Spinal cord (tissue), 10 donors: ENCODE data around the gene MICALL2. TPM values are rescaled to one million over a fixed set of nuclear protein-coding genes. Genes with fewer than 3 reads are reported as not detected.
"Not testable (repeated sequence)": the region's sequence is repeated elsewhere in the genome, so short reads cannot be mapped to it uniquely, and the experiment has no call there.

Experiments
- DNase-seq, 6 donors: peaks; one replicate each; pipeline versions ENCODE4 v3.0.0 to v3.0.0-alpha.2; 2013 to 2015; ENCODE audit warnings: low spot score in 6 of 6, low read depth in 4 of 6
- H3K27ac ChIP-seq: one replicate; pipeline ENCODE4 v1.5.1; 2013; ENCODE audit warnings: low read depth, low read length, control low read depth
- H3K27me3 ChIP-seq: one replicate; pipeline ENCODE4 v1.6.1; 2013; ENCODE audit warnings: low read length; ENCODE audit not compliant: control insufficient read depth, insufficient read depth
- H3K36me3 ChIP-seq: one replicate; pipeline ENCODE4 v1.6.1; 2013; ENCODE audit warnings: low read length; ENCODE audit not compliant: control insufficient read depth, insufficient read depth
- H3K4me1 ChIP-seq: one replicate; pipeline ENCODE4 v1.6.1; 2013; ENCODE audit warnings: low read length; ENCODE audit not compliant: control insufficient read depth, insufficient read depth
- H3K4me3 ChIP-seq: one replicate; pipeline ENCODE4 v1.5.1; 2013; ENCODE audit warnings: low read depth, low read length, control low read depth
- H3K9me3 ChIP-seq: one replicate; pipeline ENCODE4 v1.6.1; 2013; ENCODE audit warnings: low read length; ENCODE audit not compliant: control insufficient read depth, insufficient read depth
- WGBS: methylation state at CpG from one replicate; pipeline ENCODE4 v1.1.5; 2013; ENCODE audit warnings: missing lambda C conversion rate; ENCODE audit not compliant: insufficient coverage; 5-methylcytosine and 5-hydroxymethylcytosine counted together
- polyA plus RNA-seq, 2 donors: library from polyadenylated mRNA; unstranded; fragments of 120-200 nt; gene quantifications; one replicate each; pipeline ENCODE4 v1.2.1, GENCODE V29; 2013; ENCODE audit not compliant: insufficient read length in 2 of 2
- total RNA-seq, 2 donors: library from RNA; depleted of rRNA in 1 of 2; stranded (reverse); fragments of 120-200 nt in 1 of 2; fragments of >200 nt in 1 of 2; gene quantifications; one replicate each; pipeline versions ENCODE4 v1.2.3 to v1.2.4, GENCODE V29; 2013 to 2014
- donor health status: healthy.

MICALL2 gene
- total and polyA plus RNA-seq, 4 donors: 13.1 to 34.7 (median 20.6) TPM

DNA sequence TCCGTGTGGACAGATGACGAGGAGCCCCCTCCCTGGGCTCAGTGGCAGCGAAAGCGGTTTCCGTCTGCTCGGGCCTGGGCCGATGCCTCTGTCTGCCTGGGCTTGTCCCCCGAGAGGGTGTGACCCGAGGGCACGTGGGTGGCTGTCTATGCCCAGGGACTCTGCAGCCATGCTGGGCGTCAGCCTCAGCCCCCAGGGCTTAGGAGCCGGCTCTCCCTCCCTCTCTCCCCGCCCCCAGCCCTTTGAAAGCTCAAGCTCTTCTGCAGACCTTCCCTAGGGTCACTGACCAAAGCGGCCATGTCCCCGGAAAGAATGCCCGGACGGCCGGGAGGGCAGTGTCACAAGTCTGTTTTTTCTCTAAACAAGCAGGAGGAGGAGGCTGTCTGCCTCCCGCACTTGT lies 7.1 kb downstream of the MICALL2 start:
- Histone ChIP-seq H3K36me3 (peaks cover 75% of the 10 kb centered on the region), H3K27me3 (no peaks in the 10 kb centered on the region), H3K4me3 (no peak overlapping the region), H3K9me3 (no peaks in the 10 kb centered on the region), H3K4me1 (peaks cover 75% of the 10 kb centered on the region), H3K27ac (peak overlapping the region; percentile 64)
- 52% methylated on average over 19 of the region's 19 CpGs for WGBS
- DNase-seq: no peak

DNA sequence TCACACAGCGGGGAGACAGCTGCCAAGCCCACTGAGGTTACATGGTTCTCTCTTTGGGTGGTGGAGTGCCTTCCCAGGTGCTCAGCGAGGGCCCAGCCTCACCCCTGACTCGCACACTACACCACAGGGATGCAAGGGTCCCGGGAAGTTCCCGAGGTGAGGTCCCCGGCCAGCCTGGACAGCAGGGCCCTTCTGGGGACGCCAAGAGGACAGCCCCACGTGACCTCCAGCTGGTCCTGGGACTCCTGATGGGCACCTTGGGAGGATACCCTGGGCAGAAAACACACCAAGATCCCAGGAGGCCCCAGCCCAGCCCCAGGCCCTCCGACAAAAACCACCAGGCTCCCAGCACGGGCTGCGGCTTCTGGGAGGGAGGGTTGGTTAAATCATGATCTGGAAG lies 8.3 kb downstream of the MICALL2 start:
- H3K9me3 ChIP-seq: no peaks in the 10 kb centered on the region
- H3K27ac ChIP-seq: no peak overlapping the region
- H3K4me3 ChIP-seq: no peak overlapping the region
- WGBS: 91% methylated on average over 10 of the region's 11 CpGs
- no peaks in the 10 kb centered on the region for H3K27me3 ChIP-seq
- peaks cover 79% of the 10 kb centered on the region for H3K4me1 ChIP-seq
- no peak for DNase-seq
- peaks cover 81% of the 10 kb centered on the region for H3K36me3 ChIP-seq

DNA sequence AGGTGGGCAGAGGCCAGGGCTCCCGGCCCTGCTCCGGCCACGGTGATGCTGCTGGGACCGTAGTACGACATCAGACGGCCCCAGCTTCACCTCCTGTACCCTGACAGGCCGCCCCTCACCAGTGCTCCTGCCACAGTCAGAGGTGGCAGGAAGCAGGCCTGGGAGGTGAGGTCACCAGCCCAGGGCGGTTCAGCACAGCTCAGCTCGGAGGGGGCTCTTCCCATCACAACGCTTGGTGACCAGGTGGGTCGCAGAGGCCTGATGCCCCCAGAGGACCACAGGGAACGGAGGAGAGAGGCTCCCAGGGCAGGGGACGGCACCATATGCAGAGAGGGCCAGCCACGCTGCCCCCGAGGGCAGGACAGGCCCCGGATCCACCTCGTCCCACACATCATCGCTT lies 8.8 kb downstream of the MICALL2 start:
- Histone ChIP-seq H3K4me1 (peaks cover 74% of the 10 kb centered on the region), H3K36me3 (peaks cover 79% of the 10 kb centered on the region), H3K9me3 (no peaks in the 10 kb centered on the region), H3K4me3 (no peak overlapping the region), H3K27ac (no peak overlapping the region), H3K27me3 (no peaks in the 10 kb centered on the region)
- 87% methylated on average over 18 of the region's 18 CpGs for WGBS
- DNase-seq: no peak

DNA sequence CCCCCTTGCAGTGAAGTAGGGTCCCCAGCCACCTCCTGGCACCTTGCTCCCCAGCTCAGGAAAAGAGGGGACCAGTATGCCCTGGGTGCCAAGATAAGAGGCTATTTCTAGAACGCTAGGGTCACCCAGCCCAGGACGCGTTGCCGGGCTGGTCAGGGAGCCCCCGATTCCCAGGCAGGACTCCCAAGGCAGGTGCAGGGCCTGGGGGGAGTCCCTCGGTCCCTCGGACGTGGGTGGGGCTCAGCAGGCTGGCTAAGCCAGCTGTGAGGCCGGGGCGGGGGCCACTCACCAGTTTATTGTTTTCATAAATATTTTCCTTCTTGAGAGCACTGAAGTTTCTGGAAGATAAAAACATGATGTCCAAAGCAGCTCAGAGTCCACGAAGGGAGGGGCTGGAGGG lies 9.3 kb downstream of the MICALL2 start:
- no peak for DNase-seq
- WGBS: 72% methylated on average over 6 of the region's 11 CpGs
- peaks cover 69% of the 10 kb centered on the region for H3K4me1 ChIP-seq
- peaks cover 79% of the 10 kb centered on the region for H3K36me3 ChIP-seq
- no peaks in the 10 kb centered on the region for H3K9me3 ChIP-seq
- no peak overlapping the region for H3K27ac ChIP-seq
- no peaks in the 10 kb centered on the region for H3K27me3 ChIP-seq
- no peak overlapping the region for H3K4me3 ChIP-seq

DNA sequence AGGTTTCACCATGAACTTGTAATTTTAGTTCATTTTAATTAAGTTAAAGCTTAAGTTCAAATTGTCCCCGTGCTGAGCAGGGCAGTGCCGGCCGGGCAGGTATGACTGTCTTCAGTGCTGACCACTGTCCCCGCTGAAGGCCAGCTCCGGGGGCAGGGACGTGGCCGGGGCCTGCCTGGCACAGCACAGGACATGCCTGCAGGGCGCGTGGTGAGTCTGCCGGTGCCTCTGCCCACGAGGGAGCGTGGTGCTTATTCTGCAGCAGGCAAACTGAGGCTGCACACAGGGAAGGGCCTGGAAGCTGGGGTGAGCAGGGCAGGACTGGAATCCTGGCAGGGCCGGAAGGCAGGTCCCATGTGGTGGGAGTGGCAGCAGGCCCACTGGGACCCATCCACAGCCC lies 9.8 kb downstream of the MICALL2 start:
- DNase-seq: no peak
- no peaks in the 10 kb centered on the region for H3K27me3 ChIP-seq
- H3K4me3 ChIP-seq: no peak overlapping the region
- no peaks in the 10 kb centered on the region for H3K9me3 ChIP-seq
- H3K4me1 ChIP-seq: peaks cover 65% of the 10 kb centered on the region
- no peak overlapping the region for H3K27ac ChIP-seq
- 91% methylated on average over 12 of the region's 13 CpGs for WGBS
- H3K36me3 ChIP-seq: peaks cover 79% of the 10 kb centered on the region

GRCh38 chr7:1448958-1449357 lies 10.3 kb downstream of the MICALL2 start:
- Histone ChIP-seq H3K27me3 (no peaks in the 10 kb centered on the region), H3K4me3 (no peak overlapping the region), H3K27ac (peak overlapping the region; percentile 25), H3K4me1 (peaks cover 60% of the 10 kb centered on the region), H3K36me3 (peaks cover 82% of the 10 kb centered on the region), H3K9me3 (no peaks in the 10 kb centered on the region)
- WGBS: 87% methylated on average over 8 of the region's 14 CpGs
- DNase-seq: no peak

DNA sequence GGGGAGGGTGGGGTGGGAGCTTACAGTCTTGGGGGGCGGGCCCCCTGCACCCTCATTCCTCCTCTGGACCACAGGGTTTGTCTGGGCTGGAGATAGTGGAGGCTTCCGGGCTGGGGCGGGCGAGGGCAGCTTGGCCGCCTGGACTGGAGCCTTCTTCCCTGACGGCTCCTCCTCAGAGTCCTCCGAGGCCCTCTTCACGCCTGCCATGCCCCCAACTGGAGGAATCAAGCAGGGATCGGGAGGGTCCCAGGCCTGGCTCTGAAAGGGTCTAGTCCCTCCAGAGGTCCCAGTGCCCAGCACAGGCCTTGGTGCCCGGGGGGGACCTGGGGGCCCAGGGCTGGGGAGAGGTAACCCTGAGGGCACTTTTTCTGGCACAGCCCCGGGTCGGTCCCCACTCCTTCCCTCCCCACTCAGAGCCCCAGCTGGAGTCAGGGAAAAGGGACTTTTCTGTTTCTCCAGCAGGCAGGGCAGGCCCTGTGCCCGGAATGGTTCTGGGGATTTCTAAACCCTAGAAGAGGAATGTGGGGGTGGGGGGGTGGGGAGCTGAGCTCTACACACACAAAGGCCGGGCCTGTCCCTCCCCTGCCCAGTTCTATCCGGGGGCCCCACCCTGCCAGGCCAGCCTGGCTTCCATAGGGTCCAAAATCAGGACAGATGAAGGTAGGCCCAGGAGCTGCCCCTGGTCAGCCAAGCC lies 11.6 kb downstream of the MICALL2 start:
- H3K36me3 ChIP-seq: peaks cover 80% of the 10 kb centered on the region
- no peaks in the 10 kb centered on the region for H3K27me3 ChIP-seq
- no peak overlapping the region for H3K4me3 ChIP-seq
- WGBS: 49% methylated on average over 10 of the region's 15 CpGs
- H3K9me3 ChIP-seq: no peaks in the 10 kb centered on the region
- H3K27ac ChIP-seq: peak overlapping the region; percentile 71
- DNase-seq: peak in 1 of 6 donors; percentile 44
- peaks cover 54% of the 10 kb centered on the region for H3K4me1 ChIP-seq

DNA sequence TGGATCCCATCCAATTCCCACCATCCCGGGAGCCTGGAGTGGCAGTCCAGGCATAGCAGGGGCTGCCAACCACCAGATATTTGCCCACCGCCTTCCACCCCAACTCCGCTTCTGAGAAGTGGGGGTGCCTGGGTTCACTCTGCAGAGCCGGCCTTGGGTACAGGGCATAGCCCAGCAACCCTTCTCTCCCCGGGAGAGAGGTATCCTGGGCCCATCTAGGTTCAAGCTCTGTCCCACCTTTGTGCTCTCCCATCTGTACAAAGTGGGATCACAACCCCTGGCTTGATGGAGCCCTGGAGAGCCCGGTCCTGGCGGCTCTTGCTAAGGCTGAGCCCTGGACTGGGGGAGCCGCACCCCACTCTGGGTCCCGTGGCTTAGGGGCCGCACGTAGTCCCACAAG lies 12.2 kb downstream of the MICALL2 start:
- 90% methylated on average over 6 of the region's 11 CpGs for whole genome bisulfite sequencing
- Histone ChIP-seq H3K27me3 (no peaks in the 10 kb centered on the region), H3K4me3 (no peak overlapping the region), H3K36me3 (peaks cover 81% of the 10 kb centered on the region), H3K9me3 (no peaks in the 10 kb centered on the region), H3K4me1 (peaks cover 48% of the 10 kb centered on the region), H3K27ac (peak overlapping the region; percentile 61)
- DNase-seq: no peak

GRCh38 chr7:1446620-1447032 lies 12.6 kb downstream of the MICALL2 start:
- H3K27me3 ChIP-seq: no peaks in the 10 kb centered on the region
- DNase-seq: no peak
- H3K27ac ChIP-seq: peak overlapping the region; percentile 61
- peaks cover 81% of the 10 kb centered on the region for H3K36me3 ChIP-seq
- H3K4me3 ChIP-seq: no peak overlapping the region
- WGBS: 77% methylated on average over 14 of the region's 17 CpGs
- H3K4me1 ChIP-seq: peaks cover 43% of the 10 kb centered on the region
- H3K9me3 ChIP-seq: no peaks in the 10 kb centered on the region

DNA sequence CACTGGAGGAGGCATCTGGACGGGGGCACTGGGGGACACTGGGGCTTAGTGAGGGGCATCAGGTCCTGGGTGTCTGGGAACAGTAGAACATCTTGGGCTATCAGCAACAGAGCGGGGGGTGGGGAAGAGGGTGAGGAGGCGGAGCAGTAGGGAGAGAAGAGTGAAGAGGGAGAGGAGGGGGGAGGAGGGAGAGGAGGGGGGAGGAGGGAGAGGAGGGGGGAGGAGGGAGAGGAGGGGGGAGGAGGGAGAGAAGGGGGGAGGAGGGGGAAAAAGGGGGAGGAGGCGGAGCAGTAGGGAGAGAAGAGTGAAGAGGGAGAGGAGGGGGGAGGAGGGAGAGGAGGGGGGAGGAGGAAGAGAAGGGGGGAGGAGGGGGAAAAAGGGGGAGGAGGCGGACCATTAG lies 13.2 kb downstream of the MICALL2 start:
- peak in 1 of 6 donors; percentile 38 for DNase-seq
- not testable (repeated sequence) for H3K4me3 ChIP-seq, H3K9me3 ChIP-seq, H3K27ac ChIP-seq, H3K27me3 ChIP-seq
- peaks cover 81% of the 10 kb centered on the region for H3K36me3 ChIP-seq
- peaks cover 37% of the 10 kb centered on the region for H3K4me1 ChIP-seq
- WGBS: 88% methylated on average over 1 of the region's 5 CpGs
